GM20000 (cell line): ENCODE results near the gene RHOH.
"Not testable (repeated sequence)": the region's sequence is repeated elsewhere in the genome, so short reads cannot be mapped to it uniquely, and the experiment has no call there.

ENCODE experiments used
- DNase-seq: peaks from one replicate; pipeline ENCODE4 v3.0.0; 2012; ENCODE audit warnings: low spot score
- TF ChIP-seq, protein P1 (sequence below): IDR thresholded peaks from 2 replicates; pipeline ENCODE4 v1.5.1; 2012; ENCODE audit warnings: mild to moderate bottlenecking, control low read depth; ENCODE audit errors: extremely low read depth, missing control alignments

Gene RHOH

GRCh38 chr4:40196724-40197281, at the start of gene RHOH:
Gene RHOH (plus strand): TSS chr4:40197031. CDS start chr4:40243387, 46,356 bp downstream.
- TF ChIP-seq, protein P1, sequence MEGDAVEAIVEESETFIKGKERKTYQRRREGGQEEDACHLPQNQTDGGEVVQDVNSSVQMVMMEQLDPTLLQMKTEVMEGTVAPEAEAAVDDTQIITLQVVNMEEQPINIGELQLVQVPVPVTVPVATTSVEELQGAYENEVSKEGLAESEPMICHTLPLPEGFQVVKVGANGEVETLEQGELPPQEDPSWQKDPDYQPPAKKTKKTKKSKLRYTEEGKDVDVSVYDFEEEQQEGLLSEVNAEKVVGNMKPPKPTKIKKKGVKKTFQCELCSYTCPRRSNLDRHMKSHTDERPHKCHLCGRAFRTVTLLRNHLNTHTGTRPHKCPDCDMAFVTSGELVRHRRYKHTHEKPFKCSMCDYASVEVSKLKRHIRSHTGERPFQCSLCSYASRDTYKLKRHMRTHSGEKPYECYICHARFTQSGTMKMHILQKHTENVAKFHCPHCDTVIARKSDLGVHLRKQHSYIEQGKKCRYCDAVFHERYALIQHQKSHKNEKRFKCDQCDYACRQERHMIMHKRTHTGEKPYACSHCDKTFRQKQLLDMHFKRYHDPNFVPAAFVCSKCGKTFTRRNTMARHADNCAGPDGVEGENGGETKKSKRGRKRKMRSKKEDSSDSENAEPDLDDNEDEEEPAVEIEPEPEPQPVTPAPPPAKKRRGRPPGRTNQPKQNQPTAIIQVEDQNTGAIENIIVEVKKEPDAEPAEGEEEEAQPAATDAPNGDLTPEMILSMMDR = no peak
- DNase-seq = peak; percentile 40

- not testable (repeated sequence) for DNase-seq
Measured at GRCh38 chr4:40147490-40147889, 49.3 kb upstream of the RHOH start.

GRCh38 chr4:40149960-40150385, 46.9 kb upstream of the RHOH start:
- TF ChIP-seq, protein P1 = peak; percentile 81
- peak; percentile 83 for DNase-seq

DNA sequence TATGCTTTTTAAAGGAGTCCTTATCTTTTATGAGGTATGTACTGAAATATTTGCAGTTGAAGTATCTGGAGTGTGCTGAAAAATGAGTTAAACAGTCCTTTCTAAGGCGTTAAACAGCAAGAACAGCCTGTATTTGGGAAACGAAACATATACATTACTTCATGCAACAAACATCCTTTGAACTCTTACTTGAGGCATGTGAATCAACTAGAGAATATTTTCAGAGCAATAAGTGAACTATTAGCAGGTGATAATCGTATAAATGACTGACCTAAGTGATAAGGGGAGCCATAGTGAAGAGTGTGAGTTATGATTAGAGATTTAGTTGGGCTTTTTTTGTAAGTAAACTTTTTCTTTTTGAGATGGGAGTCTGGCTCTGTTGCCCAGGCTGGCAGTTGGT, 45.9 kb upstream of the RHOH start:
- DNase-seq = no peak
- TF ChIP-seq, protein P1 = no peak

DNA sequence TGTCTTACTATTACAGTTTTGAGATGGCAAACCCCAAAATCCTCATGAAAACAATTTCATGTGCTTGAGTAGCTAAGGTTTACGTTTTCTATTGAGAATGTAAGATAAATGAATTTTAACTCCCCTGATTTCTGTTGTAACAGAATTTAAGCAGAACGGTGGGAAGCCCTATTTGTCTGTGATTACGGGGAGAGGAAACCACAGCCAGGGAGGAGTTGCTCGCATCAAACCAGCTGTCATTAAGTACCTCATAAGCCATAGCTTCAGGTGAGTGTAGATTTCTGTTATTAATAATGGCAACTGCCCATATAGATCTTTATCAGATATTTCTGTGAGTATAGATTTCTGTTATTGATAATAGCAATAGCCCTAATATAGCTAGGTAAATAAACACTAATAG, 44.2 kb upstream of the RHOH start:
- TF ChIP-seq, protein P1 = no peak

GRCh38 chr4:40157436-40157835, 39.4 kb upstream of the RHOH start:
- no peak for DNase-seq
- TF ChIP-seq, protein P1 = no peak

More for the DNA sequence above, 44.2 kb upstream of the RHOH start:
- DNase-seq = no peak

GRCh38 chr4:40160258-40160657, 36.6 kb upstream of the RHOH start:
- DNase-seq = no peak

DNA sequence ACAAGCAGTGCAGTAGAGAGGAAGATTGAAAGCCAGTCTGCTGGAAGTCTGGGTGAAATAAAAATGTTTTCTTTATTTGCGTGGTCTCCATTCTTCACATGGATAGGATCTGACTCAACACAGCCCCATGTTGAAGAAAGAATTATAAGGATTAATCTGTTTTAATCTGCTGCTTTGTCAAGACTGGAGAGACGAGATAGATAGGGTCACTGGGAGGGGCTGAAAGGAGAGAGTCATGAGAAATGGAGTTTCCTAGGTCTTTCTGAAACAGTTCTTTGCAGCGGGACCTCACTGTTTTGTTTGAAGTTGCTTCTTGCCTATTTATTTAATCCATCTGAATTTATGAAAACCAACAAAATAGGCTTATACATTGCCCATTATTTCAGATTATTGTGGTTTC, 32.4 kb upstream of the RHOH start:
- DNase-seq = no peak
- TF ChIP-seq, protein P1 = no peak

More at GRCh38 chr4:40160258-40160657, 36.6 kb upstream of the RHOH start:
- TF ChIP-seq, protein P1 = no peak
